Panc1 (cell line): ENCODE results near the gene TEDC2.

Experiments
- POLR2AphosphoS5 ChIP-seq: IDR thresholded peaks from 2 replicates; pipeline ENCODE4 v1.6.1; 2012; ENCODE audit warnings: mild to moderate bottlenecking, low read depth, low read length, moderate library complexity
- TCF7L2 ChIP-seq: IDR thresholded peaks from 2 replicates; pipeline ENCODE4 v1.6.1; 2011; ENCODE audit warnings: mild to moderate bottlenecking, low read depth, low read length, inconsistent platforms
- TF ChIP-seq, protein P1 (sequence below): fragments of 450-650 bp; IDR thresholded peaks from 2 replicates; pipeline ENCODE4 v1.5.1; 2017; ENCODE audit warnings: mild to moderate bottlenecking

DNA sequence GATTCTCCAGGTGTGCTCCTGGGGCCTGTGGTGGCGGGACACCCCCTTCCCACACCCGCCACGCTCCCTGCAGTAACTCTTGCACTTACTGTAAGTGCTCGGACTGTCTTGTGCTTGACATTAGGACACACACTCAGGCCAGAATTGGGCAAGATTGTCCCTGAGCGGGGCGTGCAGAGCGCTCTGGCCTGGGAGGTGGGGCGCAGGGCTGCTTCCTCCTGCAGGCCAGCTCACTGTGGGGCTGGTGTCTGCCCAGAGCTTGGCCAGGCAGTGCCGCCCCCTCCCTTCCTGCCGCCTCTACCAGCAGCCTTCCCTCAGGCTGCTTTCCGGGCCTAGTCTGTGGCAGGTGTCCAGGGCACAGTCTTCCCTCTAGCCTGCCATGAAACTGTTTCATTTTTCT, 47.8 kb downstream of the TEDC2 start:
- TF ChIP-seq, protein P1, sequence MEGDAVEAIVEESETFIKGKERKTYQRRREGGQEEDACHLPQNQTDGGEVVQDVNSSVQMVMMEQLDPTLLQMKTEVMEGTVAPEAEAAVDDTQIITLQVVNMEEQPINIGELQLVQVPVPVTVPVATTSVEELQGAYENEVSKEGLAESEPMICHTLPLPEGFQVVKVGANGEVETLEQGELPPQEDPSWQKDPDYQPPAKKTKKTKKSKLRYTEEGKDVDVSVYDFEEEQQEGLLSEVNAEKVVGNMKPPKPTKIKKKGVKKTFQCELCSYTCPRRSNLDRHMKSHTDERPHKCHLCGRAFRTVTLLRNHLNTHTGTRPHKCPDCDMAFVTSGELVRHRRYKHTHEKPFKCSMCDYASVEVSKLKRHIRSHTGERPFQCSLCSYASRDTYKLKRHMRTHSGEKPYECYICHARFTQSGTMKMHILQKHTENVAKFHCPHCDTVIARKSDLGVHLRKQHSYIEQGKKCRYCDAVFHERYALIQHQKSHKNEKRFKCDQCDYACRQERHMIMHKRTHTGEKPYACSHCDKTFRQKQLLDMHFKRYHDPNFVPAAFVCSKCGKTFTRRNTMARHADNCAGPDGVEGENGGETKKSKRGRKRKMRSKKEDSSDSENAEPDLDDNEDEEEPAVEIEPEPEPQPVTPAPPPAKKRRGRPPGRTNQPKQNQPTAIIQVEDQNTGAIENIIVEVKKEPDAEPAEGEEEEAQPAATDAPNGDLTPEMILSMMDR = no peak
- no peak for TF ChIP-seq TCF7L2
- TF ChIP-seq POLR2AphosphoS5 = no peak
